SIG-M5 (cell line): Measurements from ENCODE around the gene PCP4L1.
"Not testable (repeated sequence)": the region's sequence is repeated elsewhere in the genome, so short reads cannot be mapped to it uniquely, and the experiment has no call there.

Source experiments
- DNase-seq: peaks from one replicate; lab custom pipeline; 2025; lab: John Stamatoyannopoulos, UW

The PCP4L1 gene

GRCh38 chr1:161315841-161316674 is 57.5 kb downstream of the PCP4L1 start:
- DNase-seq = not testable (repeated sequence)

- no peak for DNase-seq
Observed at GRCh38 chr1:161324020-161324419, 65.5 kb downstream of the PCP4L1 start.

GRCh38 chr1:161330346-161330745 is 71.8 kb downstream of the PCP4L1 start:
- DNase-seq = no peak

GRCh38 chr1:161333166-161333565 is 74.6 kb downstream of the PCP4L1 start:
- no peak for DNase-seq
